Germinal center (tissue), 1 donor: ENCODE data around the gene THOC1.
"Not testable (repeated sequence)": the region's sequence is repeated elsewhere in the genome, so short reads cannot be mapped to it uniquely, and the experiment has no call there.

Experiments
- DNase-seq: peaks from one replicate; pipeline ENCODE4 v3.0.0; 2012; ENCODE audit warnings: mixed read lengths, low spot score

THOC1 gene

GRCh38 chr18:267688-268552 lies at the start of gene THOC1:
TSS of gene THOC1 (minus strand) at chr18:268047. CDS start at chr18:268019, 28 bp downstream.
- DNase-seq, result peak; percentile 90

GRCh38 chr18:317618-318017 lies 49.8 kb upstream of the THOC1 start:
- no peak for DNase-seq

GRCh38 chr18:316393-316792 lies 48.5 kb upstream of the THOC1 start:
- no peak for DNase-seq

- no peak for DNase-seq
Observed at GRCh38 chr18:313931-314330, 46.1 kb upstream of the THOC1 start.

GRCh38 chr18:312415-312814 lies 44.6 kb upstream of the THOC1 start:
- no peak for DNase-seq

GRCh38 chr18:310042-310441 lies 42.2 kb upstream of the THOC1 start:
- DNase-seq, result no peak

- not testable (repeated sequence) for DNase-seq
Observed at GRCh38 chr18:308086-308485, 40.2 kb upstream of the THOC1 start.

GRCh38 chr18:306608-307255 lies 38.9 kb upstream of the THOC1 start:
- DNase-seq, result no peak

GRCh38 chr18:305003-305501 lies 37.2 kb upstream of the THOC1 start:
- no peak for DNase-seq

- DNase-seq, result no peak
Observed at GRCh38 chr18:303607-304006, 35.8 kb upstream of the THOC1 start.

- no peak for DNase-seq
Observed at GRCh38 chr18:303011-303410, 35.2 kb upstream of the THOC1 start.

GRCh38 chr18:302097-302496 lies 34.2 kb upstream of the THOC1 start:
- DNase-seq, result no peak

GRCh38 chr18:297936-298335 lies 30.1 kb upstream of the THOC1 start:
- DNase-seq, result no peak

- DNase-seq, result no peak
Observed at GRCh38 chr18:295756-296490, 28.1 kb upstream of the THOC1 start.

GRCh38 chr18:294566-294965 lies 26.7 kb upstream of the THOC1 start:
- DNase-seq, result no peak

GRCh38 chr18:293536-293935 lies 25.7 kb upstream of the THOC1 start:
- no peak for DNase-seq

- DNase-seq, result no peak
Observed at GRCh38 chr18:292271-292670, 24.4 kb upstream of the THOC1 start.

GRCh38 chr18:289970-290369 lies 22.1 kb upstream of the THOC1 start:
- not testable (repeated sequence) for DNase-seq

- DNase-seq, result no peak
Observed at GRCh38 chr18:289026-289425, 21.2 kb upstream of the THOC1 start.

- DNase-seq, result no peak
Observed at GRCh38 chr18:286515-287310, 18.9 kb upstream of the THOC1 start.

- DNase-seq, result no peak
Observed at GRCh38 chr18:285817-286216, 18.0 kb upstream of the THOC1 start.

- DNase-seq, result no peak
Observed at GRCh38 chr18:275486-275885, 7.6 kb upstream of the THOC1 start.
